ENCODE measurements around the gene NISCH.

- TF ChIP-seq CTCF (IDR thresholded peaks at IDR 0.05): no peak
- TF ChIP-seq POLR2AphosphoS5 (IDR thresholded peaks at IDR 0.05): no peak
- TF ChIP-seq POLR2A (IDR thresholded peaks at IDR 0.05): no peak
These were observed 59.8 kb downstream of the NISCH start for GRCh38 chr3:52515192-52515591.

All from breast epithelium (tissue), 3 donors.